K562 (cell line): ENCODE measurements around the gene ARHGEF12. TPM values are rescaled to one million over a fixed set of nuclear protein-coding genes. Genes with fewer than 3 reads are reported as not detected.

Source experiments
- AFF4 ChIP-seq: sonication (generic); formaldehyde crosslinking; IDR thresholded peaks from 2 replicates; pipeline ENCODE4 v1.8.0; 2023; ENCODE audit warnings: mild to moderate bottlenecking, missing genetic modification reagents
- CTCF ChIP-seq, 3 experiments: IDR thresholded peaks in 2 of 3; conservative IDR thresholded peaks in 1 of 3; 2 replicates each; pipeline ENCODE4 v1.5.1; 2011 to 2012; ENCODE audit warnings: low read length in 3 of 3, mild to moderate bottlenecking in 3 of 3, control low read depth in 2 of 3, improper control_type of control experiment in 1 of 3, inconsistent platforms in 1 of 3, low read depth in 1 of 3, mixed read lengths in 1 of 3, moderate library complexity in 1 of 3; ENCODE audit not compliant: insufficient read depth in 2 of 3
- DNMT1 ChIP-seq: fragments of 450-650 bp; IDR thresholded peaks from 2 replicates; pipeline ENCODE4 v1.6.1; 2016; ENCODE audit warnings: antibody characterized with exemption, mild to moderate bottlenecking
- NFYB ChIP-seq: IDR thresholded peaks from 2 replicates; pipeline ENCODE4 v1.6.1; 2011; ENCODE audit warnings: mild to moderate bottlenecking, moderate library complexity; ENCODE audit not compliant: insufficient read length; ENCODE audit errors: extremely low read depth
- NONO ChIP-seq, 2 experiments: fragments of 200-400 bp in 1 of 2; fragments of 450-650 bp in 1 of 2; formaldehyde crosslinking in 1 of 2; IDR thresholded peaks; 2 replicates each; pipeline ENCODE4 v1.6.1; 2017; ENCODE audit warnings: low read depth in 2 of 2, mild to moderate bottlenecking in 2 of 2, moderate library complexity in 2 of 2, low read length in 1 of 2
- TCF7 ChIP-seq: sonication (generic); IDR thresholded peaks from 2 replicates; pipeline ENCODE4 v1.6.1; 2016; ENCODE audit warnings: antibody characterized with exemption, borderline replicate concordance
- polyA plus RNA-seq, 8 experiments: library from polyadenylated mRNA; depleted of rRNA in 4 of 8; stranded (reverse) in 5 of 8; unstranded in 3 of 8; fragments of >200 nt; fragmentation: Nextera tagmentation in 2 of 8; fragmentation: Illumina TruSeq in 1 of 8; extraction: Ambion mirVana in 2 of 8; extraction: Trizol in 1 of 8; gene quantifications; 2 replicates each; pipeline versions ENCODE4 v1.2.1 to v1.2.3, GENCODE V29; 2011 to 2014; ENCODE audit warnings: inconsistent platforms in 1 of 8, missing spikeins in 1 of 8
- total RNA-seq, 7 experiments: library from RNA; depleted of rRNA in 6 of 7; stranded (reverse); fragments of >200 nt in 6 of 7; fragmentation: Illumina TruSeq in 2 of 7; extraction: Trizol in 2 of 7; gene quantifications; 2 replicates each; pipeline versions ENCODE4 v1.2.1 to v1.2.3, GENCODE V29; 2011 to 2021; ENCODE audit warnings: low replicate concordance in 1 of 7
- TF ChIP-seq, protein P1 (sequence below), 2 experiments: fragments of 450-650 bp; formaldehyde crosslinking in 1 of 2; IDR thresholded peaks; 2 replicates each; pipeline versions ENCODE4 v1.4.0 to v1.6.1; 2014 to 2020; ENCODE audit warnings: mild to moderate bottlenecking in 2 of 2, borderline replicate concordance in 1 of 2, low read depth in 1 of 2
- TF ChIP-seq, protein P2 (sequence below): fragments of 450-650 bp; IDR thresholded peaks from 2 replicates; pipeline ENCODE4 v1.6.1; 2018; ENCODE audit not compliant: partially characterized antibody

ARHGEF12 gene
- total and polyA plus RNA-seq, 9 of the 15 experiments (the other 6 are each of a cell fraction or from before 2014, with no cell fraction given): 3.5 to 51.7 (median 29.5) TPM

- TF ChIP-seq NFYB (no peak), CTCF (IDR thresholded peaks at IDR 0.05 in 2 of 3, conservative IDR thresholded peaks at IDR 0.05 in 1 of 3; ENCODE audit: insufficient read depth in 2 of 3, low read depth in 1 of 3, low read length in 3 of 3) (peak; percentile 50 to 73 (median 57); a peak in 5 of 6 replicates), NONO (IDR thresholded peaks at IDR 0.05; ENCODE audit: low read depth in 2 of 2, low read length in 1 of 2) (no peak), TCF7 (no peak), DNMT1 (no peak), AFF4 (CRISPR knock-in tag) (no peak)
- TF ChIP-seq, protein P1, sequence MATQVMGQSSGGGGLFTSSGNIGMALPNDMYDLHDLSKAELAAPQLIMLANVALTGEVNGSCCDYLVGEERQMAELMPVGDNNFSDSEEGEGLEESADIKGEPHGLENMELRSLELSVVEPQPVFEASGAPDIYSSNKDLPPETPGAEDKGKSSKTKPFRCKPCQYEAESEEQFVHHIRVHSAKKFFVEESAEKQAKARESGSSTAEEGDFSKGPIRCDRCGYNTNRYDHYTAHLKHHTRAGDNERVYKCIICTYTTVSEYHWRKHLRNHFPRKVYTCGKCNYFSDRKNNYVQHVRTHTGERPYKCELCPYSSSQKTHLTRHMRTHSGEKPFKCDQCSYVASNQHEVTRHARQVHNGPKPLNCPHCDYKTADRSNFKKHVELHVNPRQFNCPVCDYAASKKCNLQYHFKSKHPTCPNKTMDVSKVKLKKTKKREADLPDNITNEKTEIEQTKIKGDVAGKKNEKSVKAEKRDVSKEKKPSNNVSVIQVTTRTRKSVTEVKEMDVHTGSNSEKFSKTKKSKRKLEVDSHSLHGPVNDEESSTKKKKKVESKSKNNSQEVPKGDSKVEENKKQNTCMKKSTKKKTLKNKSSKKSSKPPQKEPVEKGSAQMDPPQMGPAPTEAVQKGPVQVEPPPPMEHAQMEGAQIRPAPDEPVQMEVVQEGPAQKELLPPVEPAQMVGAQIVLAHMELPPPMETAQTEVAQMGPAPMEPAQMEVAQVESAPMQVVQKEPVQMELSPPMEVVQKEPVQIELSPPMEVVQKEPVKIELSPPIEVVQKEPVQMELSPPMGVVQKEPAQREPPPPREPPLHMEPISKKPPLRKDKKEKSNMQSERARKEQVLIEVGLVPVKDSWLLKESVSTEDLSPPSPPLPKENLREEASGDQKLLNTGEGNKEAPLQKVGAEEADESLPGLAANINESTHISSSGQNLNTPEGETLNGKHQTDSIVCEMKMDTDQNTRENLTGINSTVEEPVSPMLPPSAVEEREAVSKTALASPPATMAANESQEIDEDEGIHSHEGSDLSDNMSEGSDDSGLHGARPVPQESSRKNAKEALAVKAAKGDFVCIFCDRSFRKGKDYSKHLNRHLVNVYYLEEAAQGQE (IDR thresholded peaks at IDR 0.05; ENCODE audit: borderline replicate concordance): peak; percentile 49; the same call in 1 of the 2 replicates
- TF ChIP-seq, protein P1 (CRISPR knock-in tag; IDR thresholded peaks at IDR 0.05; ENCODE audit: low read depth): no peak
- TF ChIP-seq, protein P2, sequence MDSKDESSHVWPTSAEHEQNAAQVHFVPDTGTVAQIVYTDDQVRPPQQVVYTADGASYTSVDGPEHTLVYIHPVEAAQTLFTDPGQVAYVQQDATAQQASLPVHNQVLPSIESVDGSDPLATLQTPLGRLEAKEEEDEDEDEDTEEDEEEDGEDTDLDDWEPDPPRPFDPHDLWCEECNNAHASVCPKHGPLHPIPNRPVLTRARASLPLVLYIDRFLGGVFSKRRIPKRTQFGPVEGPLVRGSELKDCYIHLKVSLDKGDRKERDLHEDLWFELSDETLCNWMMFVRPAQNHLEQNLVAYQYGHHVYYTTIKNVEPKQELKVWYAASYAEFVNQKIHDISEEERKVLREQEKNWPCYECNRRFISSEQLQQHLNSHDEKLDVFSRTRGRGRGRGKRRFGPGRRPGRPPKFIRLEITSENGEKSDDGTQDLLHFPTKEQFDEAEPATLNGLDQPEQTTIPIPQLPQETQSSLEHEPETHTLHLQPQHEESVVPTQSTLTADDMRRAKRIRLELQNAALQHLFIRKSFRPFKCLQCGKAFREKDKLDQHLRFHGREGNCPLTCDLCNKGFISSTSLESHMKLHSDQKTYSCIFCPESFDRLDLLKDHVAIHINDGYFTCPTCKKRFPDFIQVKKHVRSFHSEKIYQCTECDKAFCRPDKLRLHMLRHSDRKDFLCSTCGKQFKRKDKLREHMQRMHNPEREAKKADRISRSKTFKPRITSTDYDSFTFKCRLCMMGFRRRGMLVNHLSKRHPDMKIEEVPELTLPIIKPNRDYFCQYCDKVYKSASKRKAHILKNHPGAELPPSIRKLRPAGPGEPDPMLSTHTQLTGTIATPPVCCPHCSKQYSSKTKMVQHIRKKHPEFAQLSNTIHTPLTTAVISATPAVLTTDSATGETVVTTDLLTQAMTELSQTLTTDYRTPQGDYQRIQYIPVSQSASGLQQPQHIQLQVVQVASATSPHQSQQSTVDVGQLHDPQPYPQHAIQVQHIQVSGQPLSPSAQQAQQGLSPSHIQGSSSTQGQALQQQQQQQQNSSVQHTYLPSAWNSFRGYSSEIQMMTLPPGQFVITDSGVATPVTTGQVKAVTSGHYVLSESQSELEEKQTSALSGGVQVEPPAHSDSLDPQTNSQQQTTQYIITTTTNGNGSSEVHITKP: no peak
These were observed 1.2 kb upstream of the ARHGEF12 start (continued) for GRCh38 chr11:120334894-120335462.
